HL-60 (cell line): ENCODE data around the gene TXNDC8.

Experiments used
- POLR2AphosphoS5 ChIP-seq: IDR thresholded peaks from 2 replicates; pipeline ENCODE4 v1.6.1; 2012; ENCODE audit warnings: low read depth
- TF ChIP-seq, protein P1 (sequence below): IDR thresholded peaks from one replicate; pipeline ENCODE4 v1.5.1; 2011; ENCODE audit warnings: low read length, control low read depth, inconsistent platforms; ENCODE audit not compliant: insufficient read depth
- TF ChIP-seq, protein P2 (sequence below): IDR thresholded peaks from 2 replicates; pipeline ENCODE4 v1.6.1; 2012; ENCODE audit warnings: low read depth; ENCODE audit not compliant: insufficient replicate concordance

DNA sequence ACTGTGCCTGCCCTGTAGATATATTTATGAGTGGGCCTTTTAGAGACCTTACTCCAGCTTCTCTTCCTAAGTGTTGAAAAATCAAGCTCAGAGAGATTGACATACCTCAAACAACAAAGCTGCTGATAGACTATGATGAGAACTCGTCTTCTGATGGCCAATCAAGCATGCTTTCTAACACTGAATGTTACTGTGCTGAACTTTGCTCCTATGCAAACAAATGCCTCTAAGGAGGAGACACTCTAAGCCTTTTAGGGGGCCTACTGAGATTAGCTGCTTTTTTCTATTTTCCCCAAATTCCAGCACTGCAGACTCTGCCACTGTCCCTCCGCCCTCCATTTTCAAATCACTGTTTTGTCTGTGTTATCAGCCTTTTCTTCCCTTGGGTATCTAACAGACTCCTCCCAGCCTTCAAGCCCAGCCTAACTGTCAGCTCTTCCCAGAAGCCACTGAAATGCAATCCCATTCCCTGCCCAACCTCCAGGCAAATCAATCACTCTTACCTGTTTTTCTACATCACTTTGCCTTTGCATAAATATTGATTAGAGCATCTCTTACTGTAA, 39.5 kb downstream of the TXNDC8 start:
- TF ChIP-seq, protein P1, sequence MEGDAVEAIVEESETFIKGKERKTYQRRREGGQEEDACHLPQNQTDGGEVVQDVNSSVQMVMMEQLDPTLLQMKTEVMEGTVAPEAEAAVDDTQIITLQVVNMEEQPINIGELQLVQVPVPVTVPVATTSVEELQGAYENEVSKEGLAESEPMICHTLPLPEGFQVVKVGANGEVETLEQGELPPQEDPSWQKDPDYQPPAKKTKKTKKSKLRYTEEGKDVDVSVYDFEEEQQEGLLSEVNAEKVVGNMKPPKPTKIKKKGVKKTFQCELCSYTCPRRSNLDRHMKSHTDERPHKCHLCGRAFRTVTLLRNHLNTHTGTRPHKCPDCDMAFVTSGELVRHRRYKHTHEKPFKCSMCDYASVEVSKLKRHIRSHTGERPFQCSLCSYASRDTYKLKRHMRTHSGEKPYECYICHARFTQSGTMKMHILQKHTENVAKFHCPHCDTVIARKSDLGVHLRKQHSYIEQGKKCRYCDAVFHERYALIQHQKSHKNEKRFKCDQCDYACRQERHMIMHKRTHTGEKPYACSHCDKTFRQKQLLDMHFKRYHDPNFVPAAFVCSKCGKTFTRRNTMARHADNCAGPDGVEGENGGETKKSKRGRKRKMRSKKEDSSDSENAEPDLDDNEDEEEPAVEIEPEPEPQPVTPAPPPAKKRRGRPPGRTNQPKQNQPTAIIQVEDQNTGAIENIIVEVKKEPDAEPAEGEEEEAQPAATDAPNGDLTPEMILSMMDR: no peak
- no peak for TF ChIP-seq POLR2AphosphoS5
- TF ChIP-seq, protein P2, sequence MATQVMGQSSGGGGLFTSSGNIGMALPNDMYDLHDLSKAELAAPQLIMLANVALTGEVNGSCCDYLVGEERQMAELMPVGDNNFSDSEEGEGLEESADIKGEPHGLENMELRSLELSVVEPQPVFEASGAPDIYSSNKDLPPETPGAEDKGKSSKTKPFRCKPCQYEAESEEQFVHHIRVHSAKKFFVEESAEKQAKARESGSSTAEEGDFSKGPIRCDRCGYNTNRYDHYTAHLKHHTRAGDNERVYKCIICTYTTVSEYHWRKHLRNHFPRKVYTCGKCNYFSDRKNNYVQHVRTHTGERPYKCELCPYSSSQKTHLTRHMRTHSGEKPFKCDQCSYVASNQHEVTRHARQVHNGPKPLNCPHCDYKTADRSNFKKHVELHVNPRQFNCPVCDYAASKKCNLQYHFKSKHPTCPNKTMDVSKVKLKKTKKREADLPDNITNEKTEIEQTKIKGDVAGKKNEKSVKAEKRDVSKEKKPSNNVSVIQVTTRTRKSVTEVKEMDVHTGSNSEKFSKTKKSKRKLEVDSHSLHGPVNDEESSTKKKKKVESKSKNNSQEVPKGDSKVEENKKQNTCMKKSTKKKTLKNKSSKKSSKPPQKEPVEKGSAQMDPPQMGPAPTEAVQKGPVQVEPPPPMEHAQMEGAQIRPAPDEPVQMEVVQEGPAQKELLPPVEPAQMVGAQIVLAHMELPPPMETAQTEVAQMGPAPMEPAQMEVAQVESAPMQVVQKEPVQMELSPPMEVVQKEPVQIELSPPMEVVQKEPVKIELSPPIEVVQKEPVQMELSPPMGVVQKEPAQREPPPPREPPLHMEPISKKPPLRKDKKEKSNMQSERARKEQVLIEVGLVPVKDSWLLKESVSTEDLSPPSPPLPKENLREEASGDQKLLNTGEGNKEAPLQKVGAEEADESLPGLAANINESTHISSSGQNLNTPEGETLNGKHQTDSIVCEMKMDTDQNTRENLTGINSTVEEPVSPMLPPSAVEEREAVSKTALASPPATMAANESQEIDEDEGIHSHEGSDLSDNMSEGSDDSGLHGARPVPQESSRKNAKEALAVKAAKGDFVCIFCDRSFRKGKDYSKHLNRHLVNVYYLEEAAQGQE: no peak
